Measurements from ENCODE around the gene KCTD20.

GRCh38 chr6:36460916-36461315, 18.1 kb downstream of the KCTD20 start:
- TF ChIP-seq POLR2A (IDR thresholded peaks at IDR 0.05; ENCODE audit: low read depth, low read length) (no peak), TAF1 (IDR thresholded peaks at IDR 0.05; ENCODE audit: low read depth, low read length) (no peak)
